ENCODE data around the gene EIF4H. TPM values are rescaled to one million over a fixed set of nuclear protein-coding genes. Genes with fewer than 3 reads are reported as not detected.

Gene EIF4H
- total and polyA plus RNA-seq, 2 of the 8 experiments (the other 6 are each of a cell fraction or from before 2014, with no cell fraction given): 323 to 382 TPM

DNA sequence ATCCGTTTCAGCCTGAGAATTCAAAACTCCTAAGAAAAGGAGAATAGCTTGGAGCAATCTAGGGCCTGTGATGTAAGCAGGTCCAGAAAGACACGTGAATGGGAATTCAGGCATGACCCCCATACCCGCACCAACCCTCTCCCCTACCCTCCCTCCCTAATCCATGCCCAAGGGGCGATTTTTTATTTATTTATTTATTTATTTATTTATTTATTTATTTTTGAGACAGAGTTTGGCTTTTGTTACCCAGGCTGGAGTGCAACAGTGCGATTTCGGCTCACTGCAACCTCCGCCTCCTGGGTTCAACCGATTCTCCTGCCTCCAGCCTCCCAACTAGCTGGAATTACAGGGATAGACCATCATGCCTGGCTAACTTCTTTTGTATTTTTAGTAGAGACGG, 16.6 kb upstream of the EIF4H start:
- H3K14ac ChIP-seq (ENCODE audit: insufficient read length): no peak overlapping the region
- no peak overlapping the region for H3K18ac ChIP-seq (ENCODE audit: extremely low read depth, low read length)
- no peak overlapping the region for H2BK15ac ChIP-seq (ENCODE audit: low read length)
- H3K4me2 ChIP-seq (ENCODE audit: insufficient read depth in 1 of 2, low read depth in 2 of 2, low read length in 2 of 2): no peak overlapping the region
- no peak overlapping the region for H4K8ac ChIP-seq (ENCODE audit: extremely low read depth, insufficient read depth, low read length)
- no peak overlapping the region for H2AK5ac ChIP-seq (ENCODE audit: low read depth, low read length)
- 88% methylated on average over 9 of the region's 9 CpGs; no CpG with 5 or more reads in 1 of the 2 experiments for WGBS, 2 experiments (ENCODE audit: extremely low coverage in 1 of 2, insufficient coverage in 1 of 2, insufficient read length in 1 of 2, insufficient replicate concordance in 2 of 2, low coverage in 1 of 2, low lambda C conversion rate in 2 of 2, missing lambda C conversion rate in 1 of 2)
- H2AFZ ChIP-seq (ENCODE audit: low read length): no peak overlapping the region
- H3K23ac ChIP-seq (ENCODE audit: insufficient read length): no peak overlapping the region
- no peak overlapping the region for H4K91ac ChIP-seq (replicated peaks; ENCODE audit: insufficient read length, low read length)
- no peak overlapping the region for H2BK120ac ChIP-seq (replicated peaks; ENCODE audit: low read depth, low read length)
- no peak overlapping the region for H2BK5ac ChIP-seq (ENCODE audit: low read depth, low read length)
- no peak overlapping the region for H3K56ac ChIP-seq (replicated peaks; ENCODE audit: insufficient read length, low read depth, low read length)
- POLR2A ChIA-PET (ENCODE audit: partially characterized antibody): interaction anchor here (2.9 kb wide), 1 partner anchor 17 kb away, joined by 11 read pairs; the partner anchor contains the start of gene EIF4H
- no peaks in the 10 kb centered on the region for H3K23me2 ChIP-seq (ENCODE audit: low read depth, low read length)
- H3K9ac ChIP-seq (replicated peaks in 1 of 4; ENCODE audit: extremely low read depth in 1 of 4, low read depth in 3 of 4, low read length in 3 of 4): no peak overlapping the region
- FAIRE-seq (no peak), DNase-seq (ENCODE audit: low read depth in 1 of 2, low spot score in 2 of 2) (no peak)
- no peaks in the 10 kb centered on the region for H3K27me3 ChIP-seq (replicated peaks in 1 of 4; ENCODE audit: control insufficient read depth in 3 of 4, extremely low read depth in 1 of 4, insufficient read depth in 3 of 4, low read length in 3 of 4)
- H3K4me3 ChIP-seq (ENCODE audit: extremely low read depth in 1 of 4, insufficient read depth in 2 of 4, low read depth in 3 of 4, low read length in 4 of 4): no peak overlapping the region
- CTCF ChIA-PET (ENCODE audit: partially characterized antibody): interaction anchor here (1.0 to 1.8 kb wide), 3 partner anchors 9 to 16 kb away, joined by 3 to 5 read pairs (median 3); no protein-coding TSS in a partner anchor
- H4K5ac ChIP-seq (ENCODE audit: insufficient read length, low read depth, low read length): no peak overlapping the region
- H3K4me1 ChIP-seq (replicated peaks in 1 of 4; ENCODE audit: control insufficient read depth in 3 of 4, insufficient read depth in 4 of 4, low read length in 3 of 4): no peaks in the 10 kb centered on the region
- no peaks in the 10 kb centered on the region for H4K20me1 ChIP-seq (replicated peaks in 1 of 2; ENCODE audit: control insufficient read depth in 1 of 2, insufficient read depth in 2 of 2, low read length in 2 of 2)
- no peak overlapping the region for H2BK20ac ChIP-seq (ENCODE audit: low read length)
- no peak overlapping the region for H3K27ac ChIP-seq (ENCODE audit: low read depth, low read length)
- H3K4ac ChIP-seq (replicated peaks; ENCODE audit: insufficient read length, low read depth, low read length): no peak overlapping the region
- no peak overlapping the region for H2BK12ac ChIP-seq (ENCODE audit: low read depth, low read length)
- no peaks in the 10 kb centered on the region for H3K79me2 ChIP-seq (ENCODE audit: control insufficient read depth in 1 of 2, insufficient read depth in 2 of 2, low read length in 2 of 2)
- H3K79me1 ChIP-seq (ENCODE audit: low read depth, low read length): no peaks in the 10 kb centered on the region
- H3K9me3 ChIP-seq (ENCODE audit: insufficient read depth in 2 of 2, low read depth in 1 of 2, low read length in 1 of 2): no peaks in the 10 kb centered on the region
- H3K36me3 ChIP-seq (ENCODE audit: control insufficient read depth in 2 of 4, insufficient read depth in 4 of 4, low read length in 3 of 4): no peaks in the 10 kb centered on the region
- TF ChIP-seq CEBPB (IDR thresholded peaks at IDR 0.05; ENCODE audit: low read depth, low read length): no peak
- TF ChIP-seq, protein P1, sequence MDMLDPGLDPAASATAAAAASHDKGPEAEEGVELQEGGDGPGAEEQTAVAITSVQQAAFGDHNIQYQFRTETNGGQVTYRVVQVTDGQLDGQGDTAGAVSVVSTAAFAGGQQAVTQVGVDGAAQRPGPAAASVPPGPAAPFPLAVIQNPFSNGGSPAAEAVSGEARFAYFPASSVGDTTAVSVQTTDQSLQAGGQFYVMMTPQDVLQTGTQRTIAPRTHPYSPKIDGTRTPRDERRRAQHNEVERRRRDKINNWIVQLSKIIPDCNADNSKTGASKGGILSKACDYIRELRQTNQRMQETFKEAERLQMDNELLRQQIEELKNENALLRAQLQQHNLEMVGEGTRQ (IDR thresholded peaks at IDR 0.05; ENCODE audit: low read length): no peak
- TF ChIP-seq HDAC2 (IDR thresholded peaks at IDR 0.05; ENCODE audit: borderline replicate concordance in 1 of 2, low read depth in 2 of 2, low read length in 2 of 2): no peak
- TF ChIP-seq TBP (IDR thresholded peaks at IDR 0.05; ENCODE audit: low read depth, low read length): no peak
- TF ChIP-seq ASH2L (IDR thresholded peaks at IDR 0.05; ENCODE audit: low read length): no peak
- TF ChIP-seq SP1 (IDR thresholded peaks at IDR 0.05; ENCODE audit: low read depth, low read length): no peak
- no peak for TF ChIP-seq TAF7 (optimal IDR thresholded peaks at IDR 0.05; ENCODE audit: borderline replicate concordance, low read depth, low read length)
- TF ChIP-seq SP2 (IDR thresholded peaks at IDR 0.05; ENCODE audit: low read length): no peak
- TF ChIP-seq SP4 (IDR thresholded peaks at IDR 0.05; ENCODE audit: low read length): no peak
- TF ChIP-seq BCL11A (IDR thresholded peaks at IDR 0.05; ENCODE audit: low read depth in 2 of 2, low read length in 2 of 2): no peak
- no peak for TF ChIP-seq POU5F1 (IDR thresholded peaks at IDR 0.05; ENCODE audit: low read depth, low read length)
- TF ChIP-seq TCF12 (IDR thresholded peaks at IDR 0.05; ENCODE audit: low read depth, low read length): no peak
- TF ChIP-seq RBBP5 (IDR thresholded peaks at IDR 0.05; ENCODE audit: borderline replicate concordance, low read depth, low read length): no peak
- no peak for TF ChIP-seq SIN3A (conservative IDR thresholded peaks at IDR 0.05 in 1 of 2, IDR thresholded peaks at IDR 0.05 in 1 of 2; ENCODE audit: low read depth in 1 of 2, low read length in 2 of 2)

Data from H1 (cell line).